Measurements from ENCODE around the gene TMEM72. TPM values are rescaled to one million over a fixed set of nuclear protein-coding genes. Genes with fewer than 3 reads are reported as not detected.

TMEM72 gene
- total RNA-seq, 1 experiment from 2014 or later = not detected

- Histone ChIP-seq H3K36me3 (ENCODE audit: low read depth) (no peaks in the 10 kb centered on the region), H3F3A (ENCODE audit: insufficient read depth, low read depth) (no peaks in the 10 kb centered on the region), H3K4me1 (replicated peaks; ENCODE audit: insufficient read depth) (no peaks in the 10 kb centered on the region), H3K4me2 (no peak overlapping the region), H3K9me3 (ENCODE audit: insufficient read depth, low read depth) (no peaks in the 10 kb centered on the region), H3K79me2 (ENCODE audit: low read depth) (no peaks in the 10 kb centered on the region), H2AFZ (no peak overlapping the region), H4K20me1 (ENCODE audit: insufficient read depth) (no peaks in the 10 kb centered on the region), H3K27ac (no peak overlapping the region), H3K9me2 (ENCODE audit: insufficient read depth) (no peaks in the 10 kb centered on the region), H3K27me3 (ENCODE audit: insufficient read depth, low read depth) (no peaks in the 10 kb centered on the region), H3K4me3 (no peak overlapping the region)
- intact Hi-C loops (cut with micrococcal nuclease; ENCODE audit: unreplicated experiment) = no loop called here
- no peak for DNase-seq
- TF ChIP-seq, protein P1, sequence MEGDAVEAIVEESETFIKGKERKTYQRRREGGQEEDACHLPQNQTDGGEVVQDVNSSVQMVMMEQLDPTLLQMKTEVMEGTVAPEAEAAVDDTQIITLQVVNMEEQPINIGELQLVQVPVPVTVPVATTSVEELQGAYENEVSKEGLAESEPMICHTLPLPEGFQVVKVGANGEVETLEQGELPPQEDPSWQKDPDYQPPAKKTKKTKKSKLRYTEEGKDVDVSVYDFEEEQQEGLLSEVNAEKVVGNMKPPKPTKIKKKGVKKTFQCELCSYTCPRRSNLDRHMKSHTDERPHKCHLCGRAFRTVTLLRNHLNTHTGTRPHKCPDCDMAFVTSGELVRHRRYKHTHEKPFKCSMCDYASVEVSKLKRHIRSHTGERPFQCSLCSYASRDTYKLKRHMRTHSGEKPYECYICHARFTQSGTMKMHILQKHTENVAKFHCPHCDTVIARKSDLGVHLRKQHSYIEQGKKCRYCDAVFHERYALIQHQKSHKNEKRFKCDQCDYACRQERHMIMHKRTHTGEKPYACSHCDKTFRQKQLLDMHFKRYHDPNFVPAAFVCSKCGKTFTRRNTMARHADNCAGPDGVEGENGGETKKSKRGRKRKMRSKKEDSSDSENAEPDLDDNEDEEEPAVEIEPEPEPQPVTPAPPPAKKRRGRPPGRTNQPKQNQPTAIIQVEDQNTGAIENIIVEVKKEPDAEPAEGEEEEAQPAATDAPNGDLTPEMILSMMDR (conservative IDR thresholded peaks at IDR 0.05) = no peak
- no peak for TF ChIP-seq EZH2 (IDR thresholded peaks at IDR 0.05; ENCODE audit: low read depth)
- POLR2A ChIA-PET (ENCODE audit: unreplicated experiment) = no interaction called here
- BruUV-seq (replicated peaks) = no TSS peak
- CTCF ChIA-PET = no interaction called here
These were observed 40.6 kb downstream of the TMEM72 start for GRCh38 chr10:44951576-44952226.

DNA sequence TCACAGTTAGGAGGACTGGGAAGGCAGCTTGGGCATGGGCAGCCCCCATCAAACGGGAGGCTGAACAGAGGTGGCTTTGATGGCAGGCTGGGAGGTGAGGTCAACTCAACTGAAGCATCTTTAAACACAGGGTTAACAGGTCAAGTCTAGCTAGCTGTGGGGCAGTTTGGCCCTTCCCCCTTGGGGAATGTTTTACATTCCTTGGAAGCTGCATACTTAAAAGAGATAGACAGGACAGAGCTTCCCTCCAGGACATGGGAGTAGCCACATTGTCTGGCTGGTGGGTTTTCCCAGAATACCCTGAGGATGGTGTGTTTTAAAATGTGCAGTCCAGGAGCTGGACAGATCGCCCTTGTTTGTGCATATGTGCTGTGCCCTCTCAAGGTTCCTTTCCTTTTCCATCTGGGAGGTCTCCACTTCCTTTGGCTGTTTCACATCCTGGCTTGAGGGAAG is 41.7 kb downstream of the TMEM72 start:
- H3K4me1 ChIP-seq (replicated peaks; ENCODE audit: insufficient read depth) = peaks cover under 1% of the 10 kb centered on the region; the same call in 1 of the 2 replicates
- TF ChIP-seq, protein P1 (conservative IDR thresholded peaks at IDR 0.05) = no peak
- no peak for TF ChIP-seq EZH2 (IDR thresholded peaks at IDR 0.05; ENCODE audit: low read depth)
- H3K9me2 ChIP-seq (ENCODE audit: insufficient read depth) = no peaks in the 10 kb centered on the region
- no peaks in the 10 kb centered on the region for H3F3A ChIP-seq (ENCODE audit: insufficient read depth, low read depth)
- no peaks in the 10 kb centered on the region for H3K9me3 ChIP-seq (ENCODE audit: insufficient read depth, low read depth)
- POLR2A ChIA-PET (ENCODE audit: unreplicated experiment) = no interaction called here
- no peak overlapping the region for H3K4me2 ChIP-seq
- DNase-seq = no peak
- no peaks in the 10 kb centered on the region for H3K79me2 ChIP-seq (ENCODE audit: low read depth)
- H3K27me3 ChIP-seq (ENCODE audit: insufficient read depth, low read depth) = no peaks in the 10 kb centered on the region
- no peak overlapping the region for H3K27ac ChIP-seq
- CTCF ChIA-PET = no interaction called here
- H3K36me3 ChIP-seq (ENCODE audit: low read depth) = no peaks in the 10 kb centered on the region
- no TSS peak for BruUV-seq (replicated peaks)
- no peak overlapping the region for H3K4me3 ChIP-seq
- intact Hi-C loops (cut with micrococcal nuclease; ENCODE audit: unreplicated experiment) = no loop called here
- no peaks in the 10 kb centered on the region for H4K20me1 ChIP-seq (ENCODE audit: insufficient read depth)
- H2AFZ ChIP-seq = no peak overlapping the region

GRCh38 chr10:44954042-44954441 is 42.9 kb downstream of the TMEM72 start:
- no peaks in the 10 kb centered on the region for H4K20me1 ChIP-seq (ENCODE audit: insufficient read depth)
- CTCF ChIA-PET = no interaction called here
- H3K79me2 ChIP-seq (ENCODE audit: low read depth) = no peaks in the 10 kb centered on the region
- no peak overlapping the region for H3K4me3 ChIP-seq
- no peak overlapping the region for H3K27ac ChIP-seq
- peaks cover 6% of the 10 kb centered on the region; the same call in 1 of the 2 replicates for H3F3A ChIP-seq (ENCODE audit: insufficient read depth, low read depth)
- no TSS peak for BruUV-seq (replicated peaks)
- H3K36me3 ChIP-seq (ENCODE audit: low read depth) = no peaks in the 10 kb centered on the region
- no peak overlapping the region for H2AFZ ChIP-seq
- H3K4me2 ChIP-seq = no peak overlapping the region
- POLR2A ChIA-PET (ENCODE audit: unreplicated experiment) = no interaction called here
- peaks cover 12% of the 10 kb centered on the region for H3K4me1 ChIP-seq (replicated peaks; ENCODE audit: insufficient read depth)
- H3K27me3 ChIP-seq (ENCODE audit: insufficient read depth, low read depth) = no peaks in the 10 kb centered on the region
- no peaks in the 10 kb centered on the region for H3K9me2 ChIP-seq (ENCODE audit: insufficient read depth)
- intact Hi-C loops (cut with micrococcal nuclease; ENCODE audit: unreplicated experiment) = no loop called here
- TF ChIP-seq, protein P1 (conservative IDR thresholded peaks at IDR 0.05) = no peak
- no peak for TF ChIP-seq EZH2 (IDR thresholded peaks at IDR 0.05; ENCODE audit: low read depth)
- H3K9me3 ChIP-seq (ENCODE audit: insufficient read depth, low read depth) = no peaks in the 10 kb centered on the region
- no peak for DNase-seq
